SH-SY5Y (cell line): ENCODE results near the gene ODF4.

ENCODE experiments used
- GATA2 ChIP-seq: IDR thresholded peaks from 2 replicates; pipeline ENCODE4 v1.6.1; 2011; ENCODE audit warnings: mild to moderate bottlenecking, low read depth, low read length
- GATA3 ChIP-seq: IDR thresholded peaks from 2 replicates; pipeline ENCODE4 v1.6.1; 2011; ENCODE audit warnings: low read depth, mild to moderate bottlenecking, low read length, moderate library complexity

- TF ChIP-seq GATA2: no peak
- TF ChIP-seq GATA3: no peak
Observed at GRCh38 chr17:8324132-8324531, 15.5 kb upstream of the ODF4 start.
